Astrocyte (in vitro differentiated cells and primary cell): ENCODE results near the gene APOBEC3H.

Experiments used
- EZH2 ChIP-seq: IDR thresholded peaks from 2 replicates; pipeline ENCODE4 v1.6.1; 2012; ENCODE audit warnings: mild to moderate bottlenecking, low read length, inconsistent platforms; ENCODE audit not compliant: insufficient read depth
- TF ChIP-seq, protein P1 (sequence below): IDR thresholded peaks from 2 replicates; pipeline ENCODE4 v1.5.1; 2011; ENCODE audit warnings: low read depth, mild to moderate bottlenecking, inconsistent platforms, low read length, moderate library complexity; ENCODE audit not compliant: insufficient read depth

DNA sequence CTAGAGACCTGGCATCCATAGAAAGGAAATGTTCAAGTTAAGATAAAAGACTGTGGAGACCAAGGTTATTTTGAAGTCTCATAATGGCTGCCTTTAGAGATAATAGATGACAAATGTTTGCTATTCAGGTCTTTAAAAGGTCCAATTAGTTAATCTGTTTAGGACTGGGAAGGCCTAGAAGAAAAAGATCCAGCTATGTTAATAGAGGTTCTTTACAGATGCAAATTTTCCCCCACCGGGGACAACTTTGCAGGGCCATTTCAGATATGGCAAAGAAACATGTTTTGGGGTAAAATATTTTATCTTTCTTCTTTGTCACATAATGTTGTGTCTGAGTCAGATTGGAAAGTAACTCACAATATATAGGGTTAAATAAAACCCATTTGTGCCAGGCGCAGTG, 23.1 kb upstream of the APOBEC3H start:
- TF ChIP-seq, protein P1, sequence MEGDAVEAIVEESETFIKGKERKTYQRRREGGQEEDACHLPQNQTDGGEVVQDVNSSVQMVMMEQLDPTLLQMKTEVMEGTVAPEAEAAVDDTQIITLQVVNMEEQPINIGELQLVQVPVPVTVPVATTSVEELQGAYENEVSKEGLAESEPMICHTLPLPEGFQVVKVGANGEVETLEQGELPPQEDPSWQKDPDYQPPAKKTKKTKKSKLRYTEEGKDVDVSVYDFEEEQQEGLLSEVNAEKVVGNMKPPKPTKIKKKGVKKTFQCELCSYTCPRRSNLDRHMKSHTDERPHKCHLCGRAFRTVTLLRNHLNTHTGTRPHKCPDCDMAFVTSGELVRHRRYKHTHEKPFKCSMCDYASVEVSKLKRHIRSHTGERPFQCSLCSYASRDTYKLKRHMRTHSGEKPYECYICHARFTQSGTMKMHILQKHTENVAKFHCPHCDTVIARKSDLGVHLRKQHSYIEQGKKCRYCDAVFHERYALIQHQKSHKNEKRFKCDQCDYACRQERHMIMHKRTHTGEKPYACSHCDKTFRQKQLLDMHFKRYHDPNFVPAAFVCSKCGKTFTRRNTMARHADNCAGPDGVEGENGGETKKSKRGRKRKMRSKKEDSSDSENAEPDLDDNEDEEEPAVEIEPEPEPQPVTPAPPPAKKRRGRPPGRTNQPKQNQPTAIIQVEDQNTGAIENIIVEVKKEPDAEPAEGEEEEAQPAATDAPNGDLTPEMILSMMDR: no peak
- TF ChIP-seq EZH2: no peak
